ENCODE data around the gene POLG2. TPM values are rescaled to one million over a fixed set of nuclear protein-coding genes. Genes with fewer than 3 reads are reported as not detected.
A peak's percentile ranks its signal among the peaks of the same experiment; 100 is the strongest.

The POLG2 gene
- total RNA-seq, 1 donor from 2014 or later, result 63.9 TPM

GRCh38 chr17:64504769-64505339, 8.0 kb upstream of the POLG2 start:
- Mint-ChIP-seq H3K27ac (peak overlapping the region; percentile 100), H3K4me3 (peak overlapping the region; percentile 100), H3K9me3 (no peaks in the 10 kb centered on the region), H3K4me1 (peaks cover 68% of the 10 kb centered on the region), H3K27me3 (no peaks in the 10 kb centered on the region), H3K36me3 (ENCODE audit: low read depth) (peaks cover 86% of the 10 kb centered on the region)
- POLR2A ChIA-PET, result interaction anchor here (0.5 to 4.2 kb wide), 30 partner anchors 9 to 762 kb away, joined by 3 to 295 read pairs (median 6); partner anchors contain the start of genes CCDC47, DDX42, ERN1 and ICAM2
- DNase-seq (no peak), ATAC-seq (ENCODE audit: low read depth) (no peak)
- intact Hi-C loops (cut with micrococcal nuclease), result loop anchor here (5.0 kb wide), 4 partner anchors 482 to 953 kb away; partner anchors contain the start of genes DCAF7 and GNA13
- CTCF ChIA-PET, result interaction anchor here (0.9 to 3.6 kb wide), 4 partner anchors 8 to 85 kb away, joined by 3 to 55 read pairs (median 6); partner anchors contain the start of genes MILR1 and POLG2
- TF ChIP-seq, protein P1, sequence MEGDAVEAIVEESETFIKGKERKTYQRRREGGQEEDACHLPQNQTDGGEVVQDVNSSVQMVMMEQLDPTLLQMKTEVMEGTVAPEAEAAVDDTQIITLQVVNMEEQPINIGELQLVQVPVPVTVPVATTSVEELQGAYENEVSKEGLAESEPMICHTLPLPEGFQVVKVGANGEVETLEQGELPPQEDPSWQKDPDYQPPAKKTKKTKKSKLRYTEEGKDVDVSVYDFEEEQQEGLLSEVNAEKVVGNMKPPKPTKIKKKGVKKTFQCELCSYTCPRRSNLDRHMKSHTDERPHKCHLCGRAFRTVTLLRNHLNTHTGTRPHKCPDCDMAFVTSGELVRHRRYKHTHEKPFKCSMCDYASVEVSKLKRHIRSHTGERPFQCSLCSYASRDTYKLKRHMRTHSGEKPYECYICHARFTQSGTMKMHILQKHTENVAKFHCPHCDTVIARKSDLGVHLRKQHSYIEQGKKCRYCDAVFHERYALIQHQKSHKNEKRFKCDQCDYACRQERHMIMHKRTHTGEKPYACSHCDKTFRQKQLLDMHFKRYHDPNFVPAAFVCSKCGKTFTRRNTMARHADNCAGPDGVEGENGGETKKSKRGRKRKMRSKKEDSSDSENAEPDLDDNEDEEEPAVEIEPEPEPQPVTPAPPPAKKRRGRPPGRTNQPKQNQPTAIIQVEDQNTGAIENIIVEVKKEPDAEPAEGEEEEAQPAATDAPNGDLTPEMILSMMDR (IDR thresholded peaks at IDR 0.05), result no peak

GRCh38 chr17:64503821-64504768, 7.2 kb upstream of the POLG2 start:
- ATAC-seq (ENCODE audit: low read depth) (no peak), DNase-seq (no peak)
- no peaks in the 10 kb centered on the region for H3K27me3 Mint-ChIP-seq
- peaks cover 69% of the 10 kb centered on the region for H3K4me1 Mint-ChIP-seq
- intact Hi-C loops (cut with micrococcal nuclease), result no loop called here
- H3K27ac Mint-ChIP-seq, result peak overlapping the region; percentile 100
- peaks cover 92% of the 10 kb centered on the region for H3K36me3 Mint-ChIP-seq (ENCODE audit: low read depth)
- H3K9me3 Mint-ChIP-seq, result no peaks in the 10 kb centered on the region
- TF ChIP-seq, protein P1 (IDR thresholded peaks at IDR 0.05), result no peak
- ChIA-PET CTCF (interaction anchor here (0.9 to 1.5 kb wide), 3 partner anchors 13 to 84 kb away, joined by 3 to 11 read pairs (median 4); no protein-coding TSS in a partner anchor), POLR2A (interaction anchor here (1.0 to 4.2 kb wide), 6 partner anchors 8 to 374 kb away, joined by 3 to 295 read pairs (median 18); partner anchors contain the start of genes ERN1 and POLG2)
- peak overlapping the region; percentile 100 for H3K4me3 Mint-ChIP-seq

DNA sequence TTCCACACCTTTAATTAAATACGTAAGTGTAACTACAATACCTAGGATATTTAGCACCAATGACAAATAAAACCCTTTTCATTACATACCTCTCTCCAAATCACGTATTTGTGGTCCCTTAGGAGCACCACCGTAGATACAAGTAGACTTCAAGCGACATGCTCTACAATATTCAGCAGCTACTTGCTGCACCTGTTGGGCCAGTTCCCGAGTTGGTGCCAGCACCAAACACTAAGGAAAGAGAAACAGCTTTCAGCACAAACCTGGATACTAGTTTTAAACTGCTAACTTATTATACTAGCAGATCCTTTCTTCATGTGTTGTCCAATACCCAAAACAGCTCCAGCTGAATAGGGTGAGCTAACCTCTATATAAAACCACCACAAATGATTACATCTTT, 6.5 kb upstream of the POLG2 start:
- DNase-seq (no peak), ATAC-seq (ENCODE audit: low read depth) (no peak)
- TF ChIP-seq, protein P1 (IDR thresholded peaks at IDR 0.05), result no peak
- intact Hi-C loops (cut with micrococcal nuclease), result no loop called here
- peak overlapping the region; percentile 54 for H3K27ac Mint-ChIP-seq
- H3K4me1 Mint-ChIP-seq, result peaks cover 69% of the 10 kb centered on the region
- H3K4me3 Mint-ChIP-seq, result peak overlapping the region; percentile 61
- H3K27me3 Mint-ChIP-seq, result no peaks in the 10 kb centered on the region
- ChIA-PET CTCF (interaction anchor here (0.9 to 1.5 kb wide), 2 partner anchors 12 to 83 kb away, joined by 4 to 11 read pairs; no protein-coding TSS in a partner anchor), POLR2A (interaction anchor here (0.5 to 1.0 kb wide), 2 partner anchors 13 to 170 kb away, joined by 3 to 5 read pairs; no protein-coding TSS in a partner anchor)
- no peaks in the 10 kb centered on the region for H3K9me3 Mint-ChIP-seq
- peaks cover 94% of the 10 kb centered on the region for H3K36me3 Mint-ChIP-seq (ENCODE audit: low read depth)

DNA sequence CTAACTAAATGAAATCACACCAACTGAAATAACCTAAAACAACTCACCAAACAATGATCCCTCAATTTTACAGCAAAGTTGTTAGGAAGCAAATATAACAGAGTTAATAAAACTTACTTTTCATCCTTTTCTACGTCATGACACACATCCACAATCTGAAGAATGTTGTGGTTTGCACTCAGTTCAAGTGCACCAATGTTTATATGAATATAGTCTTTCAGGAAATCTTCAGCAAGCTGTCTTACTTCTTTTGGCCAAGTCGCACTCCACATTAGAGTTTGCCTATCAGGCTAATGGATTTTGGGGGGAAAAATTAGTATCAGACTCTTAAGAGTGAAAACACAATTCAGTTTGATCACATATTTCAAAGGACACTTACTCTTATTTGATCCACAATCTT, 6.0 kb upstream of the POLG2 start:
- peaks cover 97% of the 10 kb centered on the region for H3K36me3 Mint-ChIP-seq (ENCODE audit: low read depth)
- H3K4me3 Mint-ChIP-seq, result no peak overlapping the region
- TF ChIP-seq, protein P1 (IDR thresholded peaks at IDR 0.05), result no peak
- intact Hi-C loops (cut with micrococcal nuclease), result no loop called here
- DNase-seq, result no peak
- peaks cover 69% of the 10 kb centered on the region for H3K4me1 Mint-ChIP-seq
- ChIA-PET CTCF (interaction anchor here (0.9 to 1.5 kb wide), 4 partner anchors 11 to 83 kb away, joined by 3 to 11 read pairs (median 5); no protein-coding TSS in a partner anchor), POLR2A (interaction anchor here (0.5 kb wide), 1 partner anchor 169 kb away, joined by 5 read pairs; no protein-coding TSS in a partner anchor)
- no peaks in the 10 kb centered on the region for H3K9me3 Mint-ChIP-seq
- no peak for ATAC-seq (ENCODE audit: low read depth)
- H3K27ac Mint-ChIP-seq, result peak overlapping the region; percentile 54
- no peaks in the 10 kb centered on the region for H3K27me3 Mint-ChIP-seq

All from activated B cell treated with CpG ODN at 0.5 μM for 24 hours (primary cell).